Activated T-cell treated with anti-CD3 and anti-CD28 coated beads, Interleukin-2, amount 50 U/mL, for 24 hours (primary cell): ENCODE results near the gene NSMF.
A peak's percentile ranks its signal among the peaks of the same experiment; 100 is the strongest.

Experiments used
- DNase-seq: peaks from one replicate; pipeline ENCODE4 v3.0.0-alpha.2; 2020
- H3K27ac Mint-ChIP-seq: 2 replicates; pipeline ENCODE4 v1.8.0; 2020; ENCODE audit warnings: mild to moderate bottlenecking, mixed read lengths
- H3K27me3 Mint-ChIP-seq: 2 replicates; pipeline ENCODE4 v1.8.0; 2020; ENCODE audit warnings: mixed read lengths
- H3K36me3 Mint-ChIP-seq: 2 replicates; pipeline ENCODE4 v1.8.0; 2020; ENCODE audit warnings: low read depth, mixed read lengths
- H3K4me1 Mint-ChIP-seq: 2 replicates; pipeline ENCODE4 v1.8.0; 2020; ENCODE audit warnings: low read depth, mixed read lengths
- H3K4me3 Mint-ChIP-seq: 2 replicates; pipeline ENCODE4 v1.8.0; 2020; ENCODE audit warnings: mild to moderate bottlenecking, moderate library complexity, mixed read lengths
- H3K9me3 Mint-ChIP-seq: 2 replicates; pipeline ENCODE4 v1.8.0; 2020; ENCODE audit warnings: mixed read lengths

NSMF gene

GRCh38 chr9:137404961-137405567, 54.1 kb downstream of the NSMF start:
- H3K4me3 Mint-ChIP-seq = no peak overlapping the region
- no peaks in the 10 kb centered on the region for H3K27me3 Mint-ChIP-seq
- H3K36me3 Mint-ChIP-seq = peaks cover 6% of the 10 kb centered on the region
- H3K4me1 Mint-ChIP-seq = peaks cover 6% of the 10 kb centered on the region
- no peak for DNase-seq
- no peak overlapping the region for H3K27ac Mint-ChIP-seq
- no peaks in the 10 kb centered on the region for H3K9me3 Mint-ChIP-seq

DNA sequence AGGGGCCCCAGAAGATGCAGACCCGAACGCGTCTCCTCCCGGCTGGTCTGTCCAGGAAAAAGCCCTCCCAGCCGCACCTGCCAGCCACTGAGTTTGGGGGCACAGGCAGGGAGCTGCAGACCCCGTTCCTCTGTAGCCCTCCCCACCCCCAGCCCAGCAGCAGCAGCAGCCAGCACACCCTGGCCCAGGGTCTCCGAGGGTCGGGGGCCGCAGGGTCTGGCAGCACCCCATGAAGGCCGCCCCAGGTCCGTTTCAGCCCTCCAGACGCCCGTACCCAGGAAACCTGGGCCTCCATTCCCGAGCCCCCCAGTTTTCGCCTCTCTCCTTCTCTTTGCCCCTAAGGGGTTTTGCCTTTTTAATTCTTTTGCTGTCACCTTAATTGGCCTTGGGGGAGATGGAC, 55.9 kb downstream of the NSMF start:
- Mint-ChIP-seq H3K9me3 (no peaks in the 10 kb centered on the region), H3K27ac (no peak overlapping the region), H3K36me3 (peaks cover 6% of the 10 kb centered on the region), H3K4me1 (peaks cover 15% of the 10 kb centered on the region), H3K27me3 (no peaks in the 10 kb centered on the region), H3K4me3 (no peak overlapping the region)
- no peak for DNase-seq

DNA sequence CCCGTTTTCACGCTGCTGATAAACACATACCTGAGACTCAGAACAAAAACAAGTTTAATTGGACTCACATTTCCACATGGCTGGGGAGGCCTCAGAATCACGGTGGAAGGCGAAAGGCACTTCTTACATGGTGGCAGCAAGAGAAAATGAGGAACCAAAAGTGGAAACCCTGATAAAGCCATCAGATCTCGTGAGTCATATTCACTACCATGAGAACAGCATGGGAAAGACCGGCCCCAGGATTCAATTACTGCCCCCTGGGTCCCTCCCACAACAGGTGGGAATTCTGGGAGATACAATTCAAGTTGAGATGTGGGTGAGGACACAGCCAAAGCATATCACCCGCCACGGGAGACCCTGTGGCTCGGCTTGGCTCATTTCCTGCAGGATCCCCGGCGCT, 56.4 kb downstream of the NSMF start:
- H3K27ac Mint-ChIP-seq = no peak overlapping the region
- H3K27me3 Mint-ChIP-seq = no peaks in the 10 kb centered on the region
- peaks cover 6% of the 10 kb centered on the region for H3K36me3 Mint-ChIP-seq

GRCh38 chr9:137398561-137399468, 60.3 kb downstream of the NSMF start:
- peaks cover 36% of the 10 kb centered on the region for H3K4me1 Mint-ChIP-seq
- no peak overlapping the region for H3K4me3 Mint-ChIP-seq
- no peak overlapping the region for H3K27ac Mint-ChIP-seq
- H3K27me3 Mint-ChIP-seq = no peaks in the 10 kb centered on the region
- peaks cover 6% of the 10 kb centered on the region for H3K36me3 Mint-ChIP-seq
- no peak for DNase-seq
- H3K9me3 Mint-ChIP-seq = no peaks in the 10 kb centered on the region

More for the DNA sequence above, 56.4 kb downstream of the NSMF start:
- no peak overlapping the region for H3K4me3 Mint-ChIP-seq
- no peaks in the 10 kb centered on the region for H3K9me3 Mint-ChIP-seq
- no peak for DNase-seq
- peaks cover 21% of the 10 kb centered on the region for H3K4me1 Mint-ChIP-seq

DNA sequence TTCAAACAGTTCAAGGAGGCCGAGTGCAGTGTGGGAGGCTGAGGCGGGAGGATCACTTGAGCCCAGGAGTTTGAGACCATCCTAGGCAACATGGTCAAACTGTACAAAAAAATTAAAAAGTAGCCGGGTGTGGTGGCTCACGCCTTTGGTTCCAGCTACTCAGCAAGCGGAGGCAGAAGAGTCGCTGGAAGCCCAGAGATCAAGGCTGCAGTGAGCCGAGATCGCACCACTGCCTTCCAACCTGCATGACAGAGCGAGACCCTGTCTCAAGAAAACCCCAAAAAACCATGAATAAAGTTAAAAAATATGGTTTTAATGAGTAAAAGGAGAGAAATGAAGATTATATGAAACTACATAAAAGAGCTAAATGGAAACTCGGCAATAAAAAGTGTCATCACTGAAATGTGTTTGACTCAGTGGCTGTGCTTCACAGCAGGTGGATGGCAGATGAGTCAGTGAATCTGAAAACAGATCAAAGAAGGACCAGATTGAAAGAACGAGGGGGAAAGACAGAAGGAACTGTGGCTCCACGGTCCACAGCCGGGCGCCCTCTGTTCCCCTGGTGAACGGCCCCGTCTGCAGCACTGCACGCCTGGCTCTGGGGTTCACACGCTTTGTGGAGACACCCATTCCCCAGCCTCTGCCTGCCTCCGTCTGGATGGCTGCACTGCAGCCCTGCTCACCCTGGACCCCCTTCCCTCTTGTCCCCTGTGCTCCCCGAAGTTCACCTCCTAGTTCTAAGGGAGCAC, 61.3 kb downstream of the NSMF start:
- Mint-ChIP-seq H3K4me3 (peak overlapping the region; percentile 19), H3K4me1 (peaks cover 36% of the 10 kb centered on the region), H3K27me3 (no peaks in the 10 kb centered on the region), H3K27ac (peak overlapping the region; percentile 91), H3K9me3 (no peaks in the 10 kb centered on the region), H3K36me3 (peaks cover 6% of the 10 kb centered on the region)
- peak; percentile 60 for DNase-seq
